LoVo (cell line): Measurements from ENCODE around the gene PPEF1.

Experiments used
- DNase-seq: peaks from one replicate; pipeline ENCODE4 v3.0.0-alpha.2; 2016; ENCODE audit warnings: low spot score

The PPEF1 gene, protein sequence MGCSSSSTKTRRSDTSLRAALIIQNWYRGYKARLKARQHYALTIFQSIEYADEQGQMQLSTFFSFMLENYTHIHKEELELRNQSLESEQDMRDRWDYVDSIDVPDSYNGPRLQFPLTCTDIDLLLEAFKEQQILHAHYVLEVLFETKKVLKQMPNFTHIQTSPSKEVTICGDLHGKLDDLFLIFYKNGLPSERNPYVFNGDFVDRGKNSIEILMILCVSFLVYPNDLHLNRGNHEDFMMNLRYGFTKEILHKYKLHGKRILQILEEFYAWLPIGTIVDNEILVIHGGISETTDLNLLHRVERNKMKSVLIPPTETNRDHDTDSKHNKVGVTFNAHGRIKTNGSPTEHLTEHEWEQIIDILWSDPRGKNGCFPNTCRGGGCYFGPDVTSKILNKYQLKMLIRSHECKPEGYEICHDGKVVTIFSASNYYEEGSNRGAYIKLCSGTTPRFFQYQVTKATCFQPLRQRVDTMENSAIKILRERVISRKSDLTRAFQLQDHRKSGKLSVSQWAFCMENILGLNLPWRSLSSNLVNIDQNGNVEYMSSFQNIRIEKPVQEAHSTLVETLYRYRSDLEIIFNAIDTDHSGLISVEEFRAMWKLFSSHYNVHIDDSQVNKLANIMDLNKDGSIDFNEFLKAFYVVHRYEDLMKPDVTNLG

GRCh38 chrX:18707426-18708049 is at the start of gene PPEF1:
Gene PPEF1 (plus strand): TSS chrX:18707645. CDS start chrX:18707781, 136 bp downstream.
- DNase-seq: no peak

GRCh38 chrX:18661273-18661672 is 46.2 kb upstream of the PPEF1 start:
- no peak for DNase-seq

GRCh38 chrX:18664947-18665346 is 42.5 kb upstream of the PPEF1 start:
- DNase-seq: no peak

DNA sequence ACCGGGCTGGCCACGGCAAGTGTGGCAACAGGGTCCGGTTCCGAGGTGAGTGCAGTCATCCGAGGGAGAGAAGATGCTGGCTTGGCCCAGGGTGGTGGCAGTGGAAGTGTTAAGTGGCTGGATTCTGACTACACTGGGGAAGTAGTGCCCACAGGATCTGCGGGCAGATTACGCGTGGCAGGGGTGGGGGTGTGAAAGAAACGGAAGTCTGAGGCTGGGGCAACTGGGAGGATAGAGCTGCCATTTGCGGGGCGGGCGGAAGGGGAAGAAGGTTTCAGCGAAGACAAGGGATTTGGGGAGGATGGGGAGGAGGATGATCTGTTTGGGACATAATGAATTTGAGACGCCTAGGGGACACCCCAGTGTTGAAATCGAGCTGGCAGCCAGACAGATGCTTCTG is 40.8 kb upstream of the PPEF1 start:
- DNase-seq: no peak

DNA sequence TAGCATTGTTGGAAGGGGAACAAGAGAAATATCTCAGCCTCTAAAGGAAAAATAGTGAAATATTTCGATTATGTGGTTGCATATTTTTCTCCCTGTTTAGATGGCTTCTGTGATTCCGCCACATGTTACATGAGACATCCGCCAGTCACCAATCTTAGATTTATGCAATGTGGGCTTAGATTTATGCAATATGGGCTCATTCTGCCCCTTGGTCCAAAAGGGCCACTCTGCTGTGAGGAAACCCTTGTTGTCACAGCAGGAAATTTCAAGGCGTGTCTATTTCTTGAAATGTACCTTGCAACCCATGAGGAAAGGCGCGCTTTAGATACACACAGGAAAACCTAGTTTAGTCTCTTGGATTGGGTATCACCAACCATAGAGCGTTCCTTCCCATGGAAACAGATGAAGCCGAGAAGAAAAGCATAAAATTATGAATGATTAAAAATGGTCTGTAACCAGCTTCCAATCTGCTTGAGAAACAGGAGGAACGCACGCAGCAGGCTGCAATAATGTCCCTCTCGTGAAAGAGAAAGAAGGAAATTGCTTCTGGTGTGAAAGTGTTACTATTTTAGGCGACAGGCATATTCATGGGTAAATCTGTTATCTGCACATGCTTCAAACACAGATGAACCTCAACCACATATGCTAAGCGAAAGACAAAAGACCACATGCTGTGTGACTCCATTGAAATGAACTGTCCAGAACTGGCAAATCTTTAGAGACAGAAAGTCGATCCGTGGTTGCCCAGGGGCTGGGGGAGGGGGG is 39.2 kb upstream of the PPEF1 start:
- no peak for DNase-seq

DNA sequence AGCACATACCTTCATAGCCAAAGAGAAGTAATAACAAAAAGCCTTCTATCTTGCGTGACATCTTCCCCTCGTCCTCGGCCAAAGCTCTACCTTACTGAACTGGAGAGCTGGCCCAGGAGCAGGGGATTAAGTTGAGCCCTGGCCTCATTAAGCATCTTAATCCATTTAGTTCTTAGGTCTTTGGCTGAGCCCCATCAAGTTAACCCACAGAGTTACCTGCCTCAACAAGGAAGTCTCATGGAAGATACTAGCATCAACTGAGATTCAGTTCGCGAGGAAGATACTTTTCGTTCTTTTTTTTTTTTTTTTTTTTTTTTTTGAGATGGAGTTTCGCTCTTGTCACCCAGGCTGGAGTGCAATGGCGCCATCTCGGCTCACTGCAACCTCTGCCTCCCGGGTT is 35.4 kb upstream of the PPEF1 start, which contains the start of gene RS1:
Gene RS1, minus strand, starts transcription at position 101 of the 400 bp plus-strand sequence. Its CDS starts 40 bp downstream, at position 61.
- DNase-seq: no peak

DNA sequence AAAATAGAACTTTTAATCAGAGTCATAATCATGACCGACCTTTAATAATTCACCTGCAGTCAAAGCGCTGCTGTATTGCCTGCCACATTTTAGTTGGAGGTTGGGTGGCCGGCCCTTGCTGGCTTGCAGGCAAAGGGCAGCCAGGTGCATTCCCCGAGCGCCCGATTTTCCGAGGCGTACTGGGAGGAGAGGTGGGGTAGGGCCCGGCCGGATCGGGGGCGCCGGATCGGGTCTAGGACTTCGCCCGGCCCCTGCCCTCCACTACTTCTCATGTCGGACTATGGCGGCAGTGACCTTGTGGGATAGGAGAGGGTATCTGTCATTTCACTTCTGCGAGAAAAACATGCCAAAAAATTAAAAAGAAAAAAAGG is 33.0 kb upstream of the PPEF1 start:
- DNase-seq: no peak

DNA sequence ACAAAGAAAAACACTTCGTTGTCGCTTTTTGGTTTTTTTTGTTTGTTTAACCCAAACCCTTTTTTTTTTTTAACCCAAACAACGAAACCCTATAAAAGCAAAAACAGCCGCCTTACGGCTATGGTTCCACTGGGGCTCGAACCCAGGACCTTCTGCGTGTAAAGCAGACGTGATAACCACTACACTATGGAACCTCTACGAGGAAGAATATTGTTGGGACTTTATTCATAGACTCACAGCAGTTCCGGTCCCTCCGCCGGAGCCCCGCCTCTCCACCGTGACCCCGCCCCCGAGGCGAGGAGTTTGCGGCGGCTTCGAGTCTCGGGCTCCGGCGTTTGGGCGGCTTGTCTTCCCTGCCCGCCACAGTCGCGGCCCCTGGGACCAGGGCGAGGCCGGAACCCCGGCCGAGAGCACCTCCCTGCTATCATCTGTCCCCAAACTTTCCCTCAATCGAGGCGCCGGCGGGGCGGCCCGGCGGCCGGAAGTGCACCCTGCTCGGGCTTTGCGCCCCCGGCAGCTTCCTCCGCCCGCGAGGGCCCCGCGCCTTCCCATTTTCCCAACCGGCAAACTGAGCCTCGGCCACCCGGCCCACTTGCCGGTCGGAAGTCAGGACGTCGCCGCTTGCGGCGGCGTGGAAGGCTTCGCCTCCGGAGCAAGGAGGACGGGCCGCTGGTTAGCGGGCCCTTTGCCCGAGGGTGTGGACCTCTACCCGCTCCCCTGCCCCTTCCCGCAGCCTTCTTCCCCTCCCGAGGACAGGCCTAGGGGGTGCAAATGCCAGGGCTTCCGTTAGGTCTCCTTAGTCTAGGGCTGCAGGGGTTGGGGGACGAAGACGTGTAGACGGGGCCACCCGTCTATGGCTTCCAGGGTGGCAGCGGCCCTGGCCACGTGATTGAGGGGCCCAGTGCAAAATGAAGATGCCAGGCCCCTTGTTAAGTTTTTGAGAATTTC is 32.4 kb upstream of the PPEF1 start:
- peak; percentile 64 for DNase-seq

GRCh38 chrX:18676050-18676449 is 31.4 kb upstream of the PPEF1 start:
- DNase-seq: no peak

GRCh38 chrX:18676470-18676869 is 31.0 kb upstream of the PPEF1 start:
- DNase-seq: no peak

GRCh38 chrX:18677161-18677869 is 30.1 kb upstream of the PPEF1 start:
- peak; percentile 26 for DNase-seq

DNA sequence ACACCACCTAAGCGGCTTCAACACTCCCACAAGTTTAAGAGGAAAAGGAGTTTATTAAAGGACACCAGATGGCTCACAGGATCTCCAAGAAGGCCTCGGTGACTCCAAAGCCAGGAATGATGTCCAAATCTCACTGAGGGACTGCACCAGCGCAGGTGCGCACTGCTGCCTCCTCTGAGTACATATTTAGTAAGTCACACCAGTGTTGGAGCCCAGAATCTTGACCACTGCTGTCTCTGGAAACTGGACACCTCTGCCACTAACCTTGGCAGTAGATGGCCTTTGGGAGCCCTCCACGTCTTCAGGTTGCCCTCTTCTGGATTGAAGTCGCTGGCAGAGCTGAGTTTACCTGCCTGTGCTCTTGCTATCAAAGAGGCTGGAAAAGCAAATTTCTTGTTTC is 25.4 kb upstream of the PPEF1 start:
- no peak for DNase-seq

DNA sequence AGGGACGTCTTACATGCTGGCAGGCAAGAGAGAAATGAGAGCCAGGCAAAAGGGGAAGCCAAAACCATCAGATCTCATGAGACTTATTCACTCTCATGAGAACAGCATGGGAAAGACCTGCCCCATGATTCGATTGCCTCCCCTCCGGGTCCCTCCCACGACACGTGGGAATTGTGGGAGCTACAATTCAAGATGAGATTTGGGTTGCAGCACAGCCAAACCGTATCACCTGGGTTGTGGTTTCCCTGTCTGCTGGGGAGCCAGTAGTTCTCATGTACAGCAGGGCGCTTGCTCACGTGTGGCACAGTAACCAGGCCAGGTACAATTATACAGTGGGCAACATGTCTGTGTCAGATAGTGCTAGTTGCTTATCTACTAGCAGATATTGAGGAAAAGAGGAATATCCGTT is 24.5 kb upstream of the PPEF1 start:
- no peak for DNase-seq

- no peak for DNase-seq
These were observed 19.5 kb upstream of the PPEF1 start for GRCh38 chrX:18687856-18688495.

- no peak for DNase-seq
These were observed 16.0 kb upstream of the PPEF1 start for GRCh38 chrX:18691431-18691830.

GRCh38 chrX:18692541-18692940 is 14.9 kb upstream of the PPEF1 start:
- DNase-seq: no peak

DNA sequence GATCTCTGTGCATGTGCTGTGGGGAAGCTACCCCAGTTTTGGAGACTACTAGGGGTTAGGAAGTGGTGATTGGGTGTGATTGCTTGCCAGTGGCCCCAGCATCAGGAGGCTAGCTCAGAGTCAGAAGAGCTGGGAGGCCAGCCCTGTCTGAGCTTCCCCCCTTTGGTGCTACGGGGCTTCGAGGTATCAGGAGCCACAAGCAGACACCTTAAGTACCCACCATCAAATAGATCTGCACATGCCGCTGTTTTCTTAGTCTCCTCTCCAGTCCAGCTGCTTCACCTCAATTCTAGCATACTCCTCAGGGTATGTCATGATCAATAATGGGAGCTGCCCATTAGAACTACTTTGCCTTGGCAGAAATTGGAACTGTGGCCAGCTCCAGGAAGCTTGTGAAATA is 10.8 kb upstream of the PPEF1 start:
- no peak for DNase-seq

GRCh38 chrX:18698737-18699650 is 8.5 kb upstream of the PPEF1 start:
- DNase-seq: no peak
